HAP-1 (cell line): ENCODE measurements around the gene GPR149.
"Not testable (repeated sequence)": the region's sequence is repeated elsewhere in the genome, so short reads cannot be mapped to it uniquely, and the experiment has no call there.

Experiments used
- DNase-seq, 2 experiments: peaks; one replicate each; pipeline ENCODE4 v3.0.0-alpha.2; 2016 to 2020; ENCODE audit warnings: low spot score in 2 of 2
- H3K27me3 ChIP-seq: fragments of 250-450 bp; sonication (Bioruptor Pico); 2 replicates; pipeline ENCODE4 v1.5.1; 2020; ENCODE audit warnings: low read depth, mild to moderate bottlenecking, moderate library complexity
- H3K36me3 ChIP-seq: fragments of 250-450 bp; sonication (Bioruptor Pico); replicated peaks from 2 replicates; pipeline ENCODE4 v1.5.1; 2020; ENCODE audit warnings: mild to moderate bottlenecking
- H3K4me1 ChIP-seq: fragments of 250-450 bp; sonication (Bioruptor Pico); 2 replicates; pipeline ENCODE4 v1.5.1; 2020; ENCODE audit warnings: mild to moderate bottlenecking
- H3K4me3 ChIP-seq: fragments of 250-450 bp; sonication (Bioruptor Pico); 2 replicates; pipeline ENCODE4 v1.5.1; 2020; ENCODE audit warnings: mild to moderate bottlenecking, moderate library complexity
- H3K9me3 ChIP-seq: fragments of 250-450 bp; sonication (Bioruptor Pico); 2 replicates; pipeline ENCODE4 v1.5.1; 2020; ENCODE audit warnings: mild to moderate bottlenecking, moderate library complexity
- in situ Hi-C: fragments of 300-500 bp; cut with MboI; formaldehyde crosslinking; loops from 3 replicates; pipeline ENCODE4 v1.14.3; 2020; ENCODE audit warnings: low sequenced_read_pairs, inconsistent platforms, mixed read lengths

The GPR149 gene, protein sequence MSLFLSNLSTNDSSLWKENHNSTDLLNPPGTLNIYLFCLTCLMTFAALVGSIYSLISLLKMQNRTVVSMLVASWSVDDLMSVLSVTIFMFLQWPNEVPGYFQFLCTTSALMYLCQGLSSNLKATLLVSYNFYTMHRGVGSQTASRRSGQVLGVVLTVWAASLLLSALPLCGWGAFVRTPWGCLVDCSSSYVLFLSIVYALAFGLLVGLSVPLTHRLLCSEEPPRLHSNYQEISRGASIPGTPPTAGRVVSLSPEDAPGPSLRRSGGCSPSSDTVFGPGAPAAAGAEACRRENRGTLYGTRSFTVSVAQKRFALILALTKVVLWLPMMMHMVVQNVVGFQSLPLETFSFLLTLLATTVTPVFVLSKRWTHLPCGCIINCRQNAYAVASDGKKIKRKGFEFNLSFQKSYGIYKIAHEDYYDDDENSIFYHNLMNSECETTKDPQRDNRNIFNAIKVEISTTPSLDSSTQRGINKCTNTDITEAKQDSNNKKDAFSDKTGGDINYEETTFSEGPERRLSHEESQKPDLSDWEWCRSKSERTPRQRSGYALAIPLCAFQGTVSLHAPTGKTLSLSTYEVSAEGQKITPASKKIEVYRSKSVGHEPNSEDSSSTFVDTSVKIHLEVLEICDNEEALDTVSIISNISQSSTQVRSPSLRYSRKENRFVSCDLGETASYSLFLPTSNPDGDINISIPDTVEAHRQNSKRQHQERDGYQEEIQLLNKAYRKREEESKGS

DNA sequence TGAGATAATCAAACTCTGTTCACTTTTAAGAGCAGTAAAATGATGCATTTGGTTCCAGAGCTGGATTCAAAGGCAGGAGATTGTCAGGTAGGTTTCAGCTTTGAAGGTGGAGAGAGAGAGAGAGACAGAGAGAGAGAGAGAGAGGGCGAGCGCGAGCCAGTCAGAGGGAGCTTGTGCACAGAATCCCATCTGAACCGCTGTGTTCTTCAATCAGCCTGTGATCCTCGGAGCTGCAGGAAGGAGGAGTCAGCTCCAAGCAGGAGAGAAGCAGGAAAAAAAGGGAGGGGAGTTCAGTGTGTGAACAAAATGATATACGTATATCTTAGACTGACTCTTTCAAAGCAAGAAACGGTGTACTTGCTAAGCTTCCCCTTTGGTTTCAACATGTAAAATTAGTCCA, at the start of gene GPR149:
GPR149 (minus strand) TSS at position 177 of the 400 bp plus-strand sequence. CDS start 575 bp downstream, outside the sequence.
- in situ Hi-C loops: no loop called here
- H3K4me3 ChIP-seq: no peak within 1 kb of the TSS
- H3K36me3 ChIP-seq: no peaks in the 10 kb centered on the region
- no peaks in the 10 kb centered on the region for H3K9me3 ChIP-seq
- peaks cover 13% of the 10 kb centered on the region for H3K4me1 ChIP-seq
- H3K27me3 ChIP-seq: no peaks in the 10 kb centered on the region
- DNase-seq: peak in 1 of 2 experiments; percentile 9

DNA sequence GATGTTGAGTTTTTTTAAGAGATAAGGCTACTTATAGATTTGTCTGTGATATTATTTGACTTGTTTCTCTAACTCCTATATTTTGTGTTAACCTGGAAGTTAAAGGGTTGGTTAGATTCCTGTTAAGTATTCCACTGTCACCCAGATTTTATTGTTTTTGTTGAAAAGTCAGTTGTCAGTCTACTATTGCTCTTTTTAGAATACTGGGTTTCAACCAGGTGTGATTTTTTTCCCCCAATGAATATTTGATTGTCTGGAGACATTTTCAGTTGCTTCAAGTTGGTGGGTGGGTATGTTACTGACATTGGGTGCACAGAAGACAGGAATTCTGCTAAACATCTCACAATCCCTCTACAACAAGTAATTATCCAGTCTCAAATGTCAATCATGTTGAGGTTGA, 43.8 kb upstream of the GPR149 start:
- DNase-seq: no peak
- Histone ChIP-seq H3K36me3 (no peaks in the 10 kb centered on the region), H3K4me3 (no peak overlapping the region), H3K27me3 (no peaks in the 10 kb centered on the region), H3K4me1 (no peaks in the 10 kb centered on the region), H3K9me3 (no peaks in the 10 kb centered on the region)
- in situ Hi-C loops: no loop called here

DNA sequence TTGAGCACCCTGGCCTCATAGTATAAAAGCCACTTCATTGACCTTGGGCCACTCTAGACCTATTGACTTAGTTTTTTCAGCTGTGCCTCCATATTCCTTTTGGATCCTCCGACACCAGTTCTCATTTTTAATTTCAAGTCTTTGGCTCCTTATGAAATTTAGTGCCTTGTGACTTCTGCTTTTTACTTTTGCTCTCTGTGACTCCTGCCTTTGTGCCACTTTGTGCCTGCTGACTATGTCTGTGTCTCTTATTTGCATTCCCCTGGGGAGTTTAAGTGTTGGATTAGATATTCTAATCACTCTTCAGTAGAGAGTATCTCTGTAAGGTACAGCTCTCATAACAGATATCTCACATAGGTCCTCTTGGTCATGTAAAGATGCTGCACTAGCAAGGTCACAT, 39.6 kb upstream of the GPR149 start:
- no peaks in the 10 kb centered on the region; the same call in 1 of the 2 replicates for H3K4me1 ChIP-seq
- H3K9me3 ChIP-seq: no peaks in the 10 kb centered on the region
- no peaks in the 10 kb centered on the region for H3K27me3 ChIP-seq
- in situ Hi-C loops: no loop called here
- no peak overlapping the region for H3K4me3 ChIP-seq
- DNase-seq: no peak
- H3K36me3 ChIP-seq: no peaks in the 10 kb centered on the region

DNA sequence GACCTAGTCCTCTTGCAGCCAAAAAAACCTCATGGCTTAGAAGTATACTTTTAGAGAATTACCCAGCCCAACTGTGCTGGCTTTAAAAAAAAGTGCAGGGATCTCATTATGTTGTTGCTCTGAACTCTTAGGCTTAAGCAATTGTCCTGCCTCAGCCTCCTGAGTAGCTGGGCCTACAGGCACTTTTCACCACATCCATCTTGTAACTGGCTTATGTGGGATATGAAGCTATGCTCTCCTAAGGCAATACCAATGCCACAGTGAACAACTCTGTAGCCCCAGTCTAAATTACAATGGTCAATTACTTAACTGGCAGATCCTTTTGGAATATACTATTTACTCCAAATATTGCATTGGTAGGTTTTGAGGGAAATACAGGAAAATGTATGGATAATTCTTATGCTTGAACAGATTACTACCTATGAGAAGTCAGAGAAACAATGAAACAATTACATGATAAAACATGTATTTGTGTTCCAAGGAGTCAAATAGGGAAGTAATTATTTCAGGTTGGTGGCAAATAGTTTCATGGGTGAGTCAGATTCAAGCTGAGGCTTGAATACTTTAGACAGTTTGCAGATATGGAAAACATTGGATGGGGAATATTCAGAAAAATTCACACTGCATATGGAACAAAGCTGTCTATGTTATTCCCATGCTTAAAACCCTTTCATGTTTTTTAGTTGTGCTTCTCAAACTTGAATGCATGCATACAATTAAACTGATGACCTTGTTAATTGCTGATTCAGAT, 34.6 kb upstream of the GPR149 start:
- in situ Hi-C loops: no loop called here
- H3K4me3 ChIP-seq: no peak overlapping the region
- H3K27me3 ChIP-seq: no peaks in the 10 kb centered on the region
- H3K4me1 ChIP-seq: no peaks in the 10 kb centered on the region; the same call in 1 of the 2 replicates
- no peaks in the 10 kb centered on the region for H3K36me3 ChIP-seq
- DNase-seq: no peak
- H3K9me3 ChIP-seq: no peaks in the 10 kb centered on the region

DNA sequence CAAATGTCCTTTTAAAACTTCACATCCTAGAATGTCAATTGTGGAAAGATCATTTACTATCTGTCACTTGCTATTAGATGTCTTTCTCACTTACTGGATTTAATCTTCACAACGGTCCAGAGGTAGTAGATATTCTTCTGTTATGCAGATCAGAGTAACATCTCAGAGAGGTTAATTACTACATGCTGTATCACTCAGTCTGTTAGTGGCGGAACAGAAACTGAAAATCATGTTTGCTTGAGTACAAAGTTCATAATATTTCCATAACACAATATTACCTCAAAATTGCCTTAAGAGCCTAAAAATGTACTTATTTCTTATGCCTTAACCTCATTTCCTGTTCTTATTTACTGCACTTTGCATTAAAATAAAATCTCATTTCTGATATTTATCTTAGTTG, 28.6 kb upstream of the GPR149 start:
- in situ Hi-C loops: no loop called here
- Histone ChIP-seq H3K9me3 (no peaks in the 10 kb centered on the region), H3K4me1 (no peaks in the 10 kb centered on the region), H3K27me3 (no peaks in the 10 kb centered on the region), H3K36me3 (no peaks in the 10 kb centered on the region), H3K4me3 (no peak overlapping the region)
- DNase-seq: no peak

DNA sequence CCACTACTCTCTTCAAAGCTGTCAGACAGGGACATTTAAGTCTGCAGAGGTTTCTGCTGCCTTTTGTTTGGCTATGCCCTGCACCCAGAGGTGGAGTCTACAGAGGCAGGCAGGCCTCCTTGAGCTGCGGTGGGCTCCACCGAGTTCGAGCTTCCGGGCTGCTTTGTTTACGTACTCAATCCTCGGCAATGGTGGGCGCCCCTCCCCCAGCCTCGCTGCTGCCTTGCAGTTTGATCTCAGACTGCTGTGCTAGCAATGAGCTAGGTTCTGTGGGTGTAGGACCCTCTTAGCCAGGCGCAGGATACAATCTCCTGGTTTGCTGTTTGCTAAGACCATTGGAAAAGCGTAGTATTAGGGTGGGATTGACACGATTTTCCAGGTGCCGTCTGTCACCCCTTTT, 9.1 kb upstream of the GPR149 start:
- H3K36me3 ChIP-seq, in situ Hi-C loops, H3K4me3 ChIP-seq, H3K9me3 ChIP-seq, DNase-seq, H3K4me1 ChIP-seq, H3K27me3 ChIP-seq: not testable (repeated sequence)

DNA sequence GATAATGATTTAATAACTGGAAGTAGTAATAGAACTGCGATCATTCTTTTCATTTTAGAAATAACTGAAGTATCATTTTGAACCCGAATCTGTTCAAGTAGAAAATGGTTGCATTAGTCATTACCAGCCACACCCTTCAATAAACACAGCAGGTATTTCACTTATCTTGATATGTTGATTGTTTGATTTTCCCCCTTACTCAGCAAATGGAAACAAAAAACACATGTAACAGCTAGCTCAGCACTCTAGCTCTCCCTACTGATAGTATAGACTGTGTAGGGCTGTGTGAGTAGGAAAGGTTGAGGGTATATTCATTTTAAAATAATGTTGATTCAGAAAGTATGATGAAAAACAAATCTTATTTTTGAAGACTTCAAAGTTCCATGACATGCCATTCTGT, 1.1 kb upstream of the GPR149 start:
- Histone ChIP-seq H3K9me3 (no peaks in the 10 kb centered on the region), H3K36me3 (no peaks in the 10 kb centered on the region), H3K27me3 (no peaks in the 10 kb centered on the region), H3K4me1 (peaks cover 13% of the 10 kb centered on the region), H3K4me3 (no peak overlapping the region)
- in situ Hi-C loops: no loop called here
- DNase-seq: no peak

DNA sequence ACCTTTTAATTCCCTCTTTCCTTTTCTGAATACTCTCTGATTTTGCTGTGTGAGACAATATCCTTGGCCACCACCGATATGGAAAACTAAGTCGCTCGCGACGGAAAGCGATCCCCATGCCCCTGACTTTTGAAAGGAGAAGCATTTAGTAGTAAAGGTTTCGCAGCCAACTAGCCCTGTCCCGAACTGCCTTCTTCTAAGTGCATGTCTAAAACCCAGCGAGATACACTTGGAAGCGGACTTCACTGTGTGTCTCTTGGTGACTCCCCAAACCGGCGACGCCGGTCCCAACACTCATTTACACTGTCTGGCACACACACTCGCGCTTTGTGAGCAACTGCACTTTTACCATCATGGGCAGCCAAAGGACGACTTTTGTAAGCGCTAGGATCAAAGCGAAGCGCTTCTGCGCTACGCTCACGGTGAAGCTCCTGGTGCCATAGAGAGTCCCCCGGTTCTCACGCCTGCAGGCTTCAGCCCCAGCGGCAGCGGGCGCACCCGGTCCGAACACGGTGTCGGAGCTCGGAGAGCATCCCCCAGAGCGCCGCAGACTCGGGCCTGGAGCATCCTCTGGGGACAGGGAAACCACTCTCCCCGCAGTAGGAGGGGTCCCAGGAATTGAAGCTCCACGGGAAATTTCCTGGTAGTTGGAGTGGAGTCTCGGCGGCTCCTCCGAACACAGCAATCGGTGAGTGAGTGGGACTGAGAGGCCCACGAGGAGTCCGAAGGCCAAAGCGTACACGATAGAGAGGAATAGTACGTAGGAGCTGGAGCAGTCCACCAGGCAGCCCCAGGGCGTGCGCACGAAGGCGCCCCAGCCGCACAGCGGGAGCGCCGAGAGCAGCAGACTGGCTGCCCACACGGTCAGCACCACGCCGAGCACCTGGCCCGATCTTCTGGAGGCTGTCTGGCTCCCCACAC, 1.4 kb downstream of the GPR149 start:
- Histone ChIP-seq H3K9me3 (no peaks in the 10 kb centered on the region), H3K4me3 (no peak overlapping the region), H3K36me3 (no peaks in the 10 kb centered on the region), H3K27me3 (no peaks in the 10 kb centered on the region), H3K4me1 (peaks cover 13% of the 10 kb centered on the region)
- no peak for DNase-seq
- in situ Hi-C loops: no loop called here

DNA sequence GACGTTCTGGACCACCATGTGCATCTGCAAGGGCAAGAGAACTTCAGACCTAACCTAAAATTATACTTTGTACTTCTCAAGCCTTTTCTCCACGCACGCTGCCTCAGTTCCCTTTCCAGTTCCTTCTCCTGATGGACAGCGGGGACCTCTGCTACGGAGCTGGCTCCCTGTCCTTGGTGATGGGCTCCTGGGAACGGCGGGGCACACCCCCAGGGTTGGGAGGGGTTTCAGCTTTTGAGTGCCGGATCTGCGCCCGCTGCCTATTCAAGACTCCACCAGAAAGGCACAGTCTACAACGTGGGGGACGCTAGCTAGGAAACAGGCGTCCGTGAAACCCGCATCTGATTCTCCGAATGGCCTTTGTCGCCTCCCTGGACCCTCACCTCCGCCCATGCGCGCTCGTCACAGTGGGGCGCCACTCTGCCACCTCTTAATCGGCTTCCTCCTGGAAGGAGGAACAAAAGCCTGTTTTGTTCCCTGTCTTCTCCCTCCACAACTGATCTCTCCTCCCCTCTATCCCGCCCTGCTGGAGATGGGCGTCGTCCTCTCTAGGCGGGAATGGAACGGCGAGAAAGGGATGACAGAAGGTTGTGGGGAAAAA, 2.2 kb downstream of the GPR149 start:
- Histone ChIP-seq H3K4me1 (peaks cover 13% of the 10 kb centered on the region), H3K36me3 (no peaks in the 10 kb centered on the region), H3K4me3 (no peak overlapping the region; the same call in 1 of the 2 replicates), H3K9me3 (no peaks in the 10 kb centered on the region), H3K27me3 (no peaks in the 10 kb centered on the region)
- in situ Hi-C loops: no loop called here
- peak; percentile 39 to 65 for DNase-seq

DNA sequence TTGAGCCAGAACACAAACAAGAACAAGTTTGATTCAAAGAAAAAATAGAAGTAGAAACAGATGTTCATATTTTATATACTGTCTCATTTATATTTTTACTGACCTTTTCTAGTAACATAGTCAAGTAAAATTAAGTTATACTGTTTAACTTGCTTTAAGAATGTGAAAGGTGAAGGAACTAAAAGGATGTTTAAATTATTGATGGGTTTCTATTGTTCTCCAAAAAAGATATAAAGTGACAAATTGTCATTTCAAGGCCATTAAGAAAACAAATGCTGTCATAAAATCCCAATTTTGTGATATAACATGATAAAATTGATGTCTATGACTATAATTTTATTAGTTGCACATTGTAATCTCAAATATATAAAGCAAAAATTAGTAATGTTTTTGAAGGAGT, 7.3 kb downstream of the GPR149 start:
- Histone ChIP-seq H3K9me3 (no peaks in the 10 kb centered on the region), H3K27me3 (no peaks in the 10 kb centered on the region), H3K4me3 (no peak overlapping the region), H3K4me1 (peaks cover 12% of the 10 kb centered on the region), H3K36me3 (no peaks in the 10 kb centered on the region)
- in situ Hi-C loops: no loop called here
- no peak for DNase-seq

DNA sequence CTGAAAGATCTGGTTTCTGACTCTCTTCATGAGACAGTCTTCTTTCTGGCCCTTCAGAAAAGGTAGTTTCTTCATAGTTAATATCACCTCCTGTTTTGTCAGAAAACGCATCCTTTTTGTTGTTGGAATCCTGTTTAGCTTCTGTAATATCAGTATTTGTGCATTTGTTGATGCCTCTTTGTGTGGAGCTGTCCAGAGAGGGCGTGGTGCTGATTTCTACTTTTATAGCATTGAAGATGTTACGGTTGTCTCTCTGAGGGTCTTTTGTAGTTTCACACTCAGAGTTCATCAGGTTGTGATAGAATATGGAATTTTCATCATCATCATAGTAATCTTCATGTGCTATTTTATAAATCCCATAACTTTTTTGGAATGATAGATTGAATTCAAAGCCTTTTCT, 8.9 kb downstream of the GPR149 start:
- peaks cover under 1% of the 10 kb centered on the region; the same call in 1 of the 2 replicates for H3K4me1 ChIP-seq
- no peaks in the 10 kb centered on the region for H3K9me3 ChIP-seq
- H3K4me3 ChIP-seq: no peak overlapping the region
- DNase-seq: peak in 1 of 2 experiments; percentile 68
- H3K27me3 ChIP-seq: no peaks in the 10 kb centered on the region
- H3K36me3 ChIP-seq: no peaks in the 10 kb centered on the region
- in situ Hi-C loops: no loop called here

DNA sequence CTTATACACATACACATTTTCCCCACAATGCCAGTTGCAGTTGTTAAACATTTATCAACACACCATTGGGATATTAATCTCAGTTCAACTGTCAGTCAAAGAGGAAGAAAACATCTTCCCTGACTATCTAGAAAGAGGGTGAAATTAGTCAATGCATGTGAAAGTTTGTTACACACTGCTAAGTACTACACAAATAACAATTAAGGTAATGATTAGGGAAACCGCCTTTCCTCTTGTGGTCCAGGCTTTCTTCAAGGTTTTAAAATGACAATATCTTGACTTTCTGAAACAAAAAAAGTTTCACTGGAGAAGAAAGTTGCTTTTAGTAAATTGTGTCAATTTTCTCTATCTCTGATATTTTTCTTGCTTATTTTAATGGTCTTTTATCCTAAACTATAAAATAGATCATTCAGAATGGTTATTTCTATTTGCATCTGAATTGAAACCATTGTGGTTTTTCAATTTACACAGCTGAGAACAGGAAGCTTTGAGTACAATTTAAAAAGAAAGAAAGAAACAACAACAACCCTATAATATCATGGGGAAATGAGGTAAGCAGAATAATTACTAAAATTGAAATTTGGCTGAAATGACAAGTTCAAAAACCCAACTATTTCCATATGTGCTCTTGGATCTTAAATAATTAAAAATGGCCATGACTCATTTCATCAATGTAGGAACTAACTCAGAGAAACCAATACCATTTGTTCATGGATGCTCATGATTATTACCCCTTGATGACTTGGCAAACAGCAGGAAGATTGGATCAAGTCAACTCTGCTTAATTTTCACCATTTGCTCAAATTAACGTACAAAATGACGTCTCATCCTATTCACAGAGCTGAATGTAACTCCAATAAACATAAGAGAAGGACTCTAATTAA, 31.7 kb downstream of the GPR149 start:
- Histone ChIP-seq H3K4me3 (no peak overlapping the region), H3K27me3 (0 out of 2 replicates have a peak, but pooled peaks cover 2% of the 10 kb centered on the region), H3K4me1 (no peaks in the 10 kb centered on the region), H3K36me3 (no peaks in the 10 kb centered on the region), H3K9me3 (no peaks in the 10 kb centered on the region)
- DNase-seq: no peak
- in situ Hi-C loops: no loop called here
